LNCAP (cell line): Measurements from ENCODE around the gene NOC2L.

ENCODE experiments used
- TF ChIP-seq, protein P1 (sequence below): fragments of 450-650 bp; IDR thresholded peaks from 2 replicates; pipeline ENCODE4 v1.5.1; 2017; ENCODE audit warnings: mild to moderate bottlenecking

Gene NOC2L

DNA sequence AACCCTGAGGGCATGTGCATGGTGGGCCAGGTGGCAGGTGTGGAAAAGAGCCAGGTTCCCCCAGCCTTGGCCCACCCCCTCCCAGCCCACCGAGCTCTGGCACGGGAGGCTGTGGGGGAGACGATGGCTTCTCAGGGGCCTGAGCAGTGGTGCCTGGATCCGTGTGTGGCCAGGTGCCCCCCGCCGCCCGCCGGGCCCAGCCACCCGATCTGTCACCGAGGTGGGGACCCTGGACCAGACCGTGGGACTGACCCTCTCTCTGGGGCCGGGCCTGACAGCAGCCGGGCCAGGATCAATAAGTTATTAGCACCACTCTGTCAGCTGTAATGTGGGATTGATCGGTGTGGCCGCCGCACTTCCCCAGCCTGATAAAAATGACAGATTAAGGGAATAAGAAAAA is 21.5 kb downstream of the NOC2L start:
- TF ChIP-seq, protein P1, sequence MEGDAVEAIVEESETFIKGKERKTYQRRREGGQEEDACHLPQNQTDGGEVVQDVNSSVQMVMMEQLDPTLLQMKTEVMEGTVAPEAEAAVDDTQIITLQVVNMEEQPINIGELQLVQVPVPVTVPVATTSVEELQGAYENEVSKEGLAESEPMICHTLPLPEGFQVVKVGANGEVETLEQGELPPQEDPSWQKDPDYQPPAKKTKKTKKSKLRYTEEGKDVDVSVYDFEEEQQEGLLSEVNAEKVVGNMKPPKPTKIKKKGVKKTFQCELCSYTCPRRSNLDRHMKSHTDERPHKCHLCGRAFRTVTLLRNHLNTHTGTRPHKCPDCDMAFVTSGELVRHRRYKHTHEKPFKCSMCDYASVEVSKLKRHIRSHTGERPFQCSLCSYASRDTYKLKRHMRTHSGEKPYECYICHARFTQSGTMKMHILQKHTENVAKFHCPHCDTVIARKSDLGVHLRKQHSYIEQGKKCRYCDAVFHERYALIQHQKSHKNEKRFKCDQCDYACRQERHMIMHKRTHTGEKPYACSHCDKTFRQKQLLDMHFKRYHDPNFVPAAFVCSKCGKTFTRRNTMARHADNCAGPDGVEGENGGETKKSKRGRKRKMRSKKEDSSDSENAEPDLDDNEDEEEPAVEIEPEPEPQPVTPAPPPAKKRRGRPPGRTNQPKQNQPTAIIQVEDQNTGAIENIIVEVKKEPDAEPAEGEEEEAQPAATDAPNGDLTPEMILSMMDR: no peak

DNA sequence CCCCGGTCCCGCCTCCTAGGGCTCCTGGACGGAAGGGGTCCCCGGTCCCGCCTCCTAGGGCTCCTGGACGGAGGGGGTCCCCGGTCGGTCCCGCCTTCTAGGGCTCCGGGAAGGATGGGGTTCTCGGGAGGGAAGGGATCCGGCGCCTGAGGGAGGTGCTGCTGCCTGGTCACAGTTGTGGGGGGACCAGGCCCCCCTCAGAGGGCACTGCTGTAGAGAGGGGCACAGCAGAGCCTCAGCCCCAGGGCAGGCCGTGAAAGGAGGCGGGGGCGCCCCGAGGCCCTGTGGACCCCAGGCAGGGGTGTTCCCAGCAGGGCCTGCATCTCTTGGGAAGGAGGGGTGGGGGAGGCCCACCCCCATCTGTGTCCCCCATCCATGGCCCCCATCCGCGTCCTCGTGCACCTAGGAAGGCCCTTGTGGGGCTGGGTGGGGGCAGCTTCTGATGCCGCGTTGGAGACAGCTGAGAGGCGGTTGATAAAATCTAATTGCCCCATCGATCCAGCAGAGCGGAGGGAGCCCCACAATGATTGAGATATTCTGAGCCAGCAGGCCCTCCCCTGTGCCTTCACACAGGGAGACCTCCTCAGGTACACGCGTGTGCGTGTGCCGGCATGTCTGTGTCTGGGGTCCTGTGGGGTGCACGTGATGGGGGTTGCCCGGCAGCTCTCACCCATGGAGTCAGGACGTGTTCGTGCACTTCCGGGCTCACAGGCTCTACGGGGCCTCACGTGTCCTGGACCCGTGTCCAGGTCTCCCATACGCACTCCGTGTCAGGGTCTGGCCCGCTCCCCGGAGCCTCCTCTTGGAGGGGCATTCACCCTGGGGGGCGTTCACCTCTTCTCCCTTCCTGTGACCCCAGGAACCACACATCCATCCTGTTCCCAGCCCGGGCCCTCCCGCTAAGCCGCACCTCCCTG is 22.4 kb downstream of the NOC2L start:
- TF ChIP-seq, protein P1: no peak

DNA sequence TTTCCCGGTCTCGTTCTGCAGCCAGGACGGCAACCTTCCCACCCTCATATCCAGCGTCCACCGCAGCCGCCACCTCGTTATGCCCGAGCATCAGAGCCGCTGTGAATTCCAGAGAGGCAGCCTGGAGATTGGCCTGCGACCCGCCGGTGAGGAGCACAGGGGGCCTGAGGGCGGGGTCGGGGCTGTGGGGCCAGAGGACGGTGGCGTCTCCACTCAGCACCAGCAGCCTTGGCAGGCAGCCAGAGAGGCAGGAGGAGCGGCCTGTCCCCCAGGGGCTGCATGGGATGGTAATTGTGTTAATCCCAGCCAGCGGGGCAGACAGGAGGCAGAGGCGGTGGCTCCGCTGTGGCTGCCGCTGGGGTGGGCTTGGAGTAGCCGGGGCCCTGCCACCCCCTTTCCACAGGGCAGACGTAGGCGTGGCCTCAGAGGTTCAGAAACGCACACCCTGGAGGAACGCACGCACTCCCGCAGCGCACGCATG is 23.3 kb downstream of the NOC2L start:
- TF ChIP-seq, protein P1: no peak

DNA sequence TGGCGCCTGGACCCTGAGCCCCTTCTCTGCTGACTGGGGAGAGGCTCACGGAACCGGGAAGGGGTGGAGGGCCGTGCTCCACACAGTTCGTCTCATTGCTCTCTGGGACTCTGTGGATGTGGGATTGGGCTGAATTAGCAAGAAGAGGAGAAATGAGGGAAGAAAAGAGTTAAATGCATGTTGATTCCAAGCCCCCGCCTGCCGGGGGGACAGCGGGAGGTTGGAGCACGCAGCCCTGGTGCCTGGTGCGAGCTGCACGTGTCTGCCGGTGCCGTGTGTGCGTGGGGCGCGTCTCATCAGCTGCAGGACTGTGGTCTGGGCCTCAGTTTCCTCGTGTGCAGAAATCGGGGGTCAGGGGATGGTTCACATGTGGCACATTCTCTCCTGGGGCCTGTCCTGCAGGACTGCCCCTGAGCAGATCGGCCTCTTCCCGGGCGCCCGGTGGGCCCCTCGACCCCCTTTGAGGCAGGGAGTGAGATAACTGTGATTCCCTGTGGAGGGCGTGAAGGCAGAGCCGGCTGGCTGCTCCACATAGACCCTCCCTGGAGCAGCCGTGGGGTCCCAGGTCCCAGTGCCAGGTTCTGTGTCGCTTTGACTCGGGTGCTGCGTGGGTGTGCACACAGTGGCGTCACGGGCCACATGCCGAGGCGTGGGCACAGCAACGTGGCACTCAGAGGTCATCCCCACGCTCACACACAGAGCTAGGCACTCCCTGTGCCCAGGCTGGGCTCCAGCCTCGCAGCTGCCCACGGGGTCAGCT is 23.9 kb downstream of the NOC2L start:
- TF ChIP-seq, protein P1: no peak

DNA sequence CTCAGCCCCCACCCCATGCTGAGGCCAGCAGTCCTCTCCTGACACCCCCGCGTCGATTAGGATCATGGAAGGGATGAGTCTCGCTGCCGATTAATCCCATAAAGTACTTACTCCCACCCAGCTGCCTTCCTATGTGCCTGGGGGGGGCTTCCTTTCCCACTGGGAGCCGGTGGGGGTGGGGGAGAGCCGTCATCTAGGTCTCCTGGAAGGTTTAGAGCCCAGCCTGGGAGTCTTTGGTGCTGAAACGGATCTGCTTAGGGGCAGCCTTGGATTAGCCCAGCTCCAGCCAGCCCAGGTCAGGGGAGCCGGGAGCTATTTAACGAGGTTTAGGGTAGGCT is 25.5 kb downstream of the NOC2L start:
- TF ChIP-seq, protein P1: no peak

DNA sequence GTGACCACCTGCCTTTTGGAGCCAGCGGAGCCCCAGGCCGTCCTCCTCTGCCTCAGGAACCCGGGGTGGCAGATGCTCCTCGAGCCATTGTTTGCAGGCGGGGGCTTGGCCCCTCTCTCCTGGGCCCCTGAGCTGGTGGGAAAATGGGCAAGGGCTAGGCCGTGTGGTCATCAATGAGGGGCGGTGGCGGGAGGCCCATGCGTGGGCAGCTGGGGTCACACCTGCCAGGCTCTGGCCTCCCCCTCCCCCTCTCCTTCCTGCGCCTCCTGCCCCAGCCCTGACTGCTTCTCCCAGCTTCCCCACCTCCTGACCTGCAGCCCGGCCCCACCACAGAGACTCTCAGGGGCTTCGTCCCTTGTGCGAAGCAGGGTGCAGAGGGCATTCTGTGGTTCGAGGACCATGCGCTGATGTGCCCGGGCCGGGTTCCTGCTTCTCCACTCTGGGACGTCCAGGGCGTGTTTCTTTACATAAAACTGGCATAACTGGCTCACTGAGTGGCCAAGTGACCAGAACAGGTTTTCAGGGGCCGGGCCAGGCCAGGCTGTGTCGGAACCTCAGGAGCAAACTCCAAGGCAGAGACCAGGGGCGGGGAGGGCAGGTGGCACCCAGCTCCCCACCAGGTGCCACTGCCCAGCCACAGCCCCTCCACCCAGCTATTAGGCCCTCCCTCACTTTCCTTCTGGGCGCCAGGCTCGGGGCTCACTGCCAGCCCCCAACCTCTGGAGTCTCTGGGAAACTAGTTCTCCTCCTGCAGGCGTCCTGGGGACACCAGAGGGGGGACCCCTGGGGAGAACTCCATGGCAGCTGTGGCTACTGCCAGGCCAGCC is 26.1 kb downstream of the NOC2L start:
- TF ChIP-seq, protein P1: no peak

DNA sequence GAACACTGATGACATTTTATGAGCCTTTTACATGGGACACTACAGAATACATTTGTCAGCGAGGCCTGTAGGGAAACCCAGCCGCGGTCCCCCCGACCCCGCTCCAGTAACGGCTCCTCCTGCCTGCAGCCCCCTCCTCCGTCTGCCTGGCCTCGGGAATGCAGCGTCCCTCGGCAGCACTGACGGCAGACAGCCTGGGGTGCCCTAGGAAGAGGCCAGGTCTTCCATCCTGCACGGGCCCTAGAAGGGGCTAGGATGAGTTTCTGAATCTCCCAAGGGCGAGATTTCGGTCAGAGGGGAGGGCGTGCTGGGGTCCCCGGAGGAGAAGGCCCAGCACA is 26.9 kb downstream of the NOC2L start:
- TF ChIP-seq, protein P1: no peak
